Measurements from ENCODE around the gene CACNA2D3.

CACNA2D3 gene

DNA sequence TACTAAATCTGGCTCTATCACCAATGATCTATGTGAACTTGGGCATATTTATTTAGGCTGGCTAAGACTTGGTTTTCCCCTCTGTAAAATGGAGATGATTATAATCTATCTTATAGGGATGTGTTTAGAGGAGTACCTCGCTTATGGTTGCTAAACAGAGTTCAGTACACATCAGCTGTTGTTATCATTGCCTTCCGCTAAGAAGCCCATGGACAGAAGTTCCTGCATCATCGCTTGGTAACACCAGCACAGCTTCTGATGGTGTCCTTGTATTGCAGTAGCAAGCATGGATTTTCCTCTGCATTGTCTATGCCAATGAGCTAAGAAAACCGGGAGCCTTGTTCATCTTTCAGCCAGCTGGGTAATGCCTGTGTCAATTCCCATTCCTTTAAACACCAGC, 878.6 kb downstream of the CACNA2D3 start:
- no peak overlapping the region for H3K27ac ChIP-seq (ENCODE audit: low read depth in 2 of 2, low read length in 2 of 2)

DNA sequence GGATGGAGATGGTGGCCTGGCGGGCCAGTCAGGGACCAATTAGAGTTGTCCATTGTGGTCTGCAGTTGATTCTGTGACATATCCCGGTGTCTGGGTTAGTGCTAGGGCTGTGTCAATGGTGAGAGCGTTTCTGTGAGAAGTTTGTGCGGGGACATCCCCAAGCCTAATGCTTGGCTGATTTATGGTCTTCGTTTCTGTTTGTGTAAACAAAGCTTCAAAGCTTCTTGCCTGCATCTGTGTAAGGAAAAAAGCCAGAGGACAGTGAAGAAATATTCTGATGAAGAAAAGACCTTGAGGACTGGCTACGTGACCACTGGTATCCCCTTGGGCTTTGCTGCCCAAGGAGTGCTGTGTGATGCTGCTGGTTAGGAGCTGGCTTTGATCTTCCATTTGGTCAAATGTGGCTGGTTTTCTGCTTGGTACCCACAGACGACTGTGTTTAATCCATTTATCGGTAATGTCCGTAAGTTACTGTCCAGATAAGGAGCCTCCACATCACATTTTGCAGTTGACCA, 880.1 kb downstream of the CACNA2D3 start:
- Histone ChIP-seq H3K9ac (ENCODE audit: low read depth in 1 of 2, low read length in 2 of 2) (no peak overlapping the region), H3K4me1 (ENCODE audit: control insufficient read depth in 2 of 2, insufficient read depth in 2 of 2, low read length in 2 of 2) (no peaks in the 10 kb centered on the region), H3K9me3 (ENCODE audit: control insufficient read depth in 2 of 2, low read length in 2 of 2) (no peaks in the 10 kb centered on the region), H3K27ac (ENCODE audit: low read depth in 2 of 2, low read length in 2 of 2) (no peak overlapping the region), H3K36me3 (ENCODE audit: control insufficient read depth in 2 of 2, insufficient read depth in 2 of 2, low read length in 2 of 2) (no peaks in the 10 kb centered on the region), H3K27me3 (ENCODE audit: control insufficient read depth in 2 of 2, insufficient read depth in 2 of 2, low read length in 2 of 2) (no peaks in the 10 kb centered on the region), H3K4me3 (ENCODE audit: low read length in 2 of 2) (no peak overlapping the region)

More for the DNA sequence above, 878.6 kb downstream of the CACNA2D3 start:
- H3K4me1 ChIP-seq (ENCODE audit: control insufficient read depth in 2 of 2, insufficient read depth in 2 of 2, low read length in 2 of 2) = no peaks in the 10 kb centered on the region
- no peaks in the 10 kb centered on the region for H3K36me3 ChIP-seq (ENCODE audit: control insufficient read depth in 2 of 2, insufficient read depth in 2 of 2, low read length in 2 of 2)
- H3K9me3 ChIP-seq (ENCODE audit: control insufficient read depth in 2 of 2, low read length in 2 of 2) = no peaks in the 10 kb centered on the region
- H3K4me3 ChIP-seq (ENCODE audit: low read length in 2 of 2) = no peak overlapping the region
- no peaks in the 10 kb centered on the region for H3K27me3 ChIP-seq (ENCODE audit: control insufficient read depth in 2 of 2, insufficient read depth in 2 of 2, low read length in 2 of 2)
- H3K9ac ChIP-seq (ENCODE audit: low read depth in 1 of 2, low read length in 2 of 2) = no peak overlapping the region

DNA sequence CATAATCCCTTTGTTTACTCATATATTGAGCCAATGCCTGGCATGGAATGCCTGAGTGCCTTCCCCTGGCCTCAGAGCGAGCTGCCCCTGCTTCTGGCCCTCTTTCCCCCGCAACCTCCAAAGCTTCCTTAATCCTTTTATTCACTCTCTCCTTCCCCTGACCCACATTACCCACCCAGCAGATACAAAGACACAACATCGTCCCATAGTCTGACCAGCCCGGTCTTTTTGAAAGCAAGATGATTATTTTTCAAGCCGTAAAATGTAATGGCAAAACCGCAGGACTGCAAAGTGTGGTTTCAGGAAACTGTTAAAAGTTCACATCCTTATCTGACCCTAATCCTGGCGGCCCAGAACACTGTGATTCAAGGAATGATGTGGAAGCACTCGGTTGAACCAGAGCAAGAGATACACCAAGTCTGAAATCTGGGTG, 883.9 kb downstream of the CACNA2D3 start:
- Histone ChIP-seq H3K4me1 (ENCODE audit: control insufficient read depth in 2 of 2, insufficient read depth in 2 of 2, low read length in 2 of 2) (no peaks in the 10 kb centered on the region), H3K4me3 (ENCODE audit: low read length in 2 of 2) (no peak overlapping the region), H3K27ac (ENCODE audit: low read depth in 2 of 2, low read length in 2 of 2) (no peak overlapping the region), H3K9me3 (ENCODE audit: control insufficient read depth in 2 of 2, low read length in 2 of 2) (no peaks in the 10 kb centered on the region), H3K36me3 (ENCODE audit: control insufficient read depth in 2 of 2, insufficient read depth in 2 of 2, low read length in 2 of 2) (no peaks in the 10 kb centered on the region), H3K9ac (ENCODE audit: low read depth in 1 of 2, low read length in 2 of 2) (no peak overlapping the region), H3K27me3 (ENCODE audit: control insufficient read depth in 2 of 2, insufficient read depth in 2 of 2, low read length in 2 of 2) (no peaks in the 10 kb centered on the region)

DNA sequence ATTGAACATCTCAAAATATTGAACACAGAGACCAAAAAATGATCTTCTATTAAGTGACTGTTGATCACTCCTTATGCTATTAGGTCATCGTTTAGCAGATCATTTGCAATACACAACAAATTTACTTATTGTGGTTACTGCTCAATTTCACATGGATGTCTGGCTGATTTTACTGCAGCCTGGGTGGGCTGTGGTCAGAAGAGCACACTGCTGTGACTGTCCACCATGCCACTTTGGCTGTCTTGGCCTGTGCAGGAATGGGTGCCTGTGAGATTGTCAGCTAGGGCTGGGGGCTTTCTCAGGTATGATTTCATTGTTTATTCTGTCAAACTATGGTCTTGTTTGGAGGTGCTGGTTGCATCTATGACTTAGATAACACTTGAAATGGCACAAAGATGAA, 885.6 kb downstream of the CACNA2D3 start:
- Histone ChIP-seq H3K27me3 (ENCODE audit: control insufficient read depth in 2 of 2, insufficient read depth in 2 of 2, low read length in 2 of 2) (no peaks in the 10 kb centered on the region), H3K9ac (ENCODE audit: low read depth in 1 of 2, low read length in 2 of 2) (no peak overlapping the region), H3K36me3 (ENCODE audit: control insufficient read depth in 2 of 2, insufficient read depth in 2 of 2, low read length in 2 of 2) (no peaks in the 10 kb centered on the region), H3K27ac (ENCODE audit: low read depth in 2 of 2, low read length in 2 of 2) (no peak overlapping the region), H3K4me1 (ENCODE audit: control insufficient read depth in 2 of 2, insufficient read depth in 2 of 2, low read length in 2 of 2) (no peaks in the 10 kb centered on the region), H3K9me3 (ENCODE audit: control insufficient read depth in 2 of 2, low read length in 2 of 2) (no peaks in the 10 kb centered on the region), H3K4me3 (ENCODE audit: low read length in 2 of 2) (no peak overlapping the region)

DNA sequence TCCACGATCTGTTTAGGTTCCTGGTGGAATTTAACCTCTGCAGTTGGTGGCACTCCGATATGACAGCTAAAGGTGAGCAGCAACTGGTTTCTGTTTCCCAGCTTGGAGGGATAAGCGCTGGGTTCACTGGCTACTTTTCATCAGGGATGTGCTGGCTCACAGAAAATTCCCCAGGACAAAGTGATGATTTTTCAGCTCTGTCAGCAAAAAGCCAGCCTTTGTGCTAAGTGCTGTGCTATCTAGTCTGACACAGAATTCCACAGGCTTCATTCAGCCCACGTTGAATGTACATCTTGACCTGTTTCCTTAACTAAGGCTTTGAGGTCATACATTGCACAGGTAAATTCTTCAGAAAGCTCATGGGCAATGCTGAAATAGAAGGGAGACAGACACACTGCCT, 887.0 kb downstream of the CACNA2D3 start:
- Histone ChIP-seq H3K4me3 (ENCODE audit: low read length in 2 of 2) (no peak overlapping the region), H3K36me3 (ENCODE audit: control insufficient read depth in 2 of 2, insufficient read depth in 2 of 2, low read length in 2 of 2) (no peaks in the 10 kb centered on the region), H3K27me3 (ENCODE audit: control insufficient read depth in 2 of 2, insufficient read depth in 2 of 2, low read length in 2 of 2) (no peaks in the 10 kb centered on the region), H3K4me1 (ENCODE audit: control insufficient read depth in 2 of 2, insufficient read depth in 2 of 2, low read length in 2 of 2) (no peaks in the 10 kb centered on the region), H3K9ac (ENCODE audit: low read depth in 1 of 2, low read length in 2 of 2) (no peak overlapping the region), H3K9me3 (ENCODE audit: control insufficient read depth in 2 of 2, low read length in 2 of 2) (no peaks in the 10 kb centered on the region), H3K27ac (ENCODE audit: low read depth in 2 of 2, low read length in 2 of 2) (no peak overlapping the region)

DNA sequence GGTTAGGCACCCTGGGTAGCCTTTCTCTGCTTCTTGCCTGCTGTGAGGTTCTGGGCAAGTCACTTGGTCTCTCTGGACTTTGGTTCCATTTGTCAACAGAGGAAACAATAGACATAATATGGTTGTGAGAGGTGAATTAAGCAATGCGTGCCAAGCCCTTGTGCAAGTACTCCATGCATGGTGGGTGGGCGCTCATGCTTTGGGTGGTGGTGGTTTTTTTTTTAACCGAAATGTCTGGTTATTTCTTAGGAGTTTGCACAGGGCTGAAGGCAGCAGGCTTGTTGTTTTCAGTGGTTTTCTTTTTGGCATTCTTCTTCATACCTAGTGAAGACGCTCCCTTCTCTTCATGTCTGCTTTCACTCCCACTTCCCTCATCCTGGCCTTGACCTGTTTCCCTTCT, 889.7 kb downstream of the CACNA2D3 start:
- no peak overlapping the region for H3K27ac ChIP-seq (ENCODE audit: low read depth in 2 of 2, low read length in 2 of 2)
- H3K9me3 ChIP-seq (ENCODE audit: control insufficient read depth in 2 of 2, low read length in 2 of 2) = no peaks in the 10 kb centered on the region
- H3K4me3 ChIP-seq (ENCODE audit: low read length in 2 of 2) = no peak overlapping the region
- no peak overlapping the region for H3K9ac ChIP-seq (ENCODE audit: low read depth in 1 of 2, low read length in 2 of 2)
- H3K36me3 ChIP-seq (ENCODE audit: control insufficient read depth in 2 of 2, insufficient read depth in 2 of 2, low read length in 2 of 2) = no peaks in the 10 kb centered on the region
- H3K4me1 ChIP-seq (ENCODE audit: control insufficient read depth in 2 of 2, insufficient read depth in 2 of 2, low read length in 2 of 2) = no peaks in the 10 kb centered on the region
- no peaks in the 10 kb centered on the region for H3K27me3 ChIP-seq (ENCODE audit: control insufficient read depth in 2 of 2, insufficient read depth in 2 of 2, low read length in 2 of 2)

DNA sequence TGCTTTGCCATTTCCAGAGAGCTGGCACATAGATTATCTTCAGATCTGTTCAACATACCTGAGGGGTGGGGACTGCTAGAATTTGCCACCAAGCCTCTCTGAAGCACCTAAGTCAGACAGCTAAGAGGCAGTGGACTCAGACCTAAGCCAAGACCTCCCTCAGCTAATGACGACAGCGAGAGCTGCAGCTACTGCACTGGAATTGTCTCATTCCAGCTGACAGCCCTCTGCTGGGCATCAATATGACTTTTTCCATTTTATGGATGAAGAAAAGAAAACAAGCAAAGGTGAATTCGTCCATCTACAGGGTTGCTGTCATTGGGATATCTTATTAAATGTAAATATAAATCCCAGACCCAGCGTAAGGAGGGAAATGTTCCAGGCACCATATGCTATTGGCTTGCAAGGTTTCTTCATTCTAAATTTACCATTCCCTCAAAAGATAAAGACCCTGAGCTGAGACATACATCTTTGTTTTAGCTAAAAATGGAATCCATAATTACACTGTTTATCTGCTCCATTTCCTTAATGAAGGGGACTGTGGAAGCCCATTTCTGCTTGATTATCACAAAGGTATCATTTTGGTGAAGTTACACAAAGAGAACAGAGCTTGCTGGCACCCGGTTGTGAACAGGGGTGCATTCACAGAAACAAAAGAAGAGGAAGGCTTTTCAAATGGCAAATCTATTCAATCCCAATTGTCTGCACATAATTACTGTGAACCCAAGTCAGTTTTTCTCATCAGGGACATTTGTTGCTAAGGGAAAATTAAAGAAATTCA, 891.0 kb downstream of the CACNA2D3 start:
- Histone ChIP-seq H3K27ac (ENCODE audit: low read depth in 2 of 2, low read length in 2 of 2) (no peak overlapping the region), H3K9me3 (ENCODE audit: control insufficient read depth in 2 of 2, low read length in 2 of 2) (no peaks in the 10 kb centered on the region), H3K4me1 (ENCODE audit: control insufficient read depth in 2 of 2, insufficient read depth in 2 of 2, low read length in 2 of 2) (no peaks in the 10 kb centered on the region), H3K27me3 (ENCODE audit: control insufficient read depth in 2 of 2, insufficient read depth in 2 of 2, low read length in 2 of 2) (no peaks in the 10 kb centered on the region), H3K9ac (ENCODE audit: low read depth in 1 of 2, low read length in 2 of 2) (no peak overlapping the region), H3K4me3 (ENCODE audit: low read length in 2 of 2) (no peak overlapping the region), H3K36me3 (ENCODE audit: control insufficient read depth in 2 of 2, insufficient read depth in 2 of 2, low read length in 2 of 2) (no peaks in the 10 kb centered on the region)

DNA sequence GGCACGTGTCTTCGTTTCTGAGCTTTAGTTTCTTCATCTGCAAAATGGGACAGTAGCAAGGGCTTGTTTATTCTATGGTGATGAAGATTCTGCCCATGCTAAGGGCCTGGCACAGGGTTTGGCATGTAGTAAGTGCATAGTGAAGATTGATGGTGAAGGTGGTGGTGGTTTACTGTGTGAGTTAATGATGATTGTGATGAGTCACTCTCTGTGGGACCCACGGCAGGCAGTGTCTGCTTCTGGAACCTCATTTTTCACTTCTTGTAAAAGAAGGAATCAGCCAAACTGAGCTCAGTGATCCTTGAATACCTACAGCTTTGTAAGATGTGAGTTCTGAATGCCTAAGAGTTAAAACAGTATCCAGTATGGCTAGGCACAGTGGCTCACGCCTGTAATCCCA, 891.7 kb downstream of the CACNA2D3 start:
- Histone ChIP-seq H3K4me3 (ENCODE audit: low read length in 2 of 2) (no peak overlapping the region), H3K9ac (ENCODE audit: low read depth in 1 of 2, low read length in 2 of 2) (no peak overlapping the region), H3K27ac (ENCODE audit: low read depth in 2 of 2, low read length in 2 of 2) (no peak overlapping the region), H3K9me3 (ENCODE audit: control insufficient read depth in 2 of 2, low read length in 2 of 2) (no peaks in the 10 kb centered on the region), H3K27me3 (ENCODE audit: control insufficient read depth in 2 of 2, insufficient read depth in 2 of 2, low read length in 2 of 2) (no peaks in the 10 kb centered on the region), H3K36me3 (ENCODE audit: control insufficient read depth in 2 of 2, insufficient read depth in 2 of 2, low read length in 2 of 2) (no peaks in the 10 kb centered on the region), H3K4me1 (ENCODE audit: control insufficient read depth in 2 of 2, insufficient read depth in 2 of 2, low read length in 2 of 2) (no peaks in the 10 kb centered on the region)

DNA sequence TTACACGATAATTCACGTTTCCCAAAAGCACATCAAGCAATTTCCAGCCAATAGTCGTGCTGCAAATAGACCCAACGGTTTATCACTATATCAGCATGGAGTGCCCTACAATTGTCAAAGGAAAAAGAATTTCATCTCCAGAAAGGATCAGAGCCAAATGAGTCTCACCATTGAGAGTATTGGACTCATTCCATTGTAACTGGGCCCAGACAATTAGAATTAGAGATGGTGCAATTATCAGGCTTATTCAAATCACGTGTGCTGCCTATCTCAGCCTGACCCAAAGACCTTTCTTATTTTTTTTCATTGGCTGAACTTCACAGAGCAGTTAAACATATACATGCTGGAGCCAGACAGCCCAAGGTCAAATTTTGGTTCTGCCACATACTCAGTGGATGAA, 892.6 kb downstream of the CACNA2D3 start:
- Histone ChIP-seq H3K36me3 (ENCODE audit: control insufficient read depth in 2 of 2, insufficient read depth in 2 of 2, low read length in 2 of 2) (no peaks in the 10 kb centered on the region), H3K27ac (ENCODE audit: low read depth in 2 of 2, low read length in 2 of 2) (no peak overlapping the region), H3K4me1 (ENCODE audit: control insufficient read depth in 2 of 2, insufficient read depth in 2 of 2, low read length in 2 of 2) (no peaks in the 10 kb centered on the region), H3K9ac (ENCODE audit: low read depth in 1 of 2, low read length in 2 of 2) (no peak overlapping the region), H3K9me3 (ENCODE audit: control insufficient read depth in 2 of 2, low read length in 2 of 2) (no peaks in the 10 kb centered on the region), H3K27me3 (ENCODE audit: control insufficient read depth in 2 of 2, insufficient read depth in 2 of 2, low read length in 2 of 2) (no peaks in the 10 kb centered on the region), H3K4me3 (ENCODE audit: low read length in 2 of 2) (no peak overlapping the region)

DNA sequence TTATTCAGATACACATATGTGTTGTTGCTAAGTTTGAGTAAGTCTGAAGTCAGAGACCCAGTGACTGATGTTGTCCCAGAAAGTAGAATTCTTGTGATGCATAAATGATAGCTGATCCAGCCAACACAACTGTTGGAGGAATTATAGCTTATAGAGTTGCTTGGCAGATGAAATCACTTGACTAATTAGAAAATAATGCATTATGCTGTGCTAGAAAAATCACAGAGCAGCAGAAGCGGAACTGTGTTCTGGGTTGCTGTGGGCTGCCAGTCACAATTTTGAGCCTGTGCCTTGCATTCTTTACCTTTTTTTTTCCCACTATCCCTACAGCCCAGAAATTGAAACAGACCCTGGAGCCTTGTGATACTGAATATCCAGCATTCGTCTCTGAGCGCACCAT, 895.5 kb downstream of the CACNA2D3 start:
- Histone ChIP-seq H3K9ac (ENCODE audit: low read depth in 1 of 2, low read length in 2 of 2) (no peak overlapping the region), H3K36me3 (ENCODE audit: control insufficient read depth in 2 of 2, insufficient read depth in 2 of 2, low read length in 2 of 2) (no peaks in the 10 kb centered on the region), H3K4me1 (ENCODE audit: control insufficient read depth in 2 of 2, insufficient read depth in 2 of 2, low read length in 2 of 2) (no peaks in the 10 kb centered on the region), H3K4me3 (ENCODE audit: low read length in 2 of 2) (no peak overlapping the region), H3K9me3 (ENCODE audit: control insufficient read depth in 2 of 2, low read length in 2 of 2) (no peaks in the 10 kb centered on the region), H3K27me3 (ENCODE audit: control insufficient read depth in 2 of 2, insufficient read depth in 2 of 2, low read length in 2 of 2) (no peaks in the 10 kb centered on the region), H3K27ac (ENCODE audit: low read depth in 2 of 2, low read length in 2 of 2) (no peak overlapping the region)

All from mucosa of rectum (tissue), 2 donors.